ENCODE data around the gene MARCHF10.

DNA sequence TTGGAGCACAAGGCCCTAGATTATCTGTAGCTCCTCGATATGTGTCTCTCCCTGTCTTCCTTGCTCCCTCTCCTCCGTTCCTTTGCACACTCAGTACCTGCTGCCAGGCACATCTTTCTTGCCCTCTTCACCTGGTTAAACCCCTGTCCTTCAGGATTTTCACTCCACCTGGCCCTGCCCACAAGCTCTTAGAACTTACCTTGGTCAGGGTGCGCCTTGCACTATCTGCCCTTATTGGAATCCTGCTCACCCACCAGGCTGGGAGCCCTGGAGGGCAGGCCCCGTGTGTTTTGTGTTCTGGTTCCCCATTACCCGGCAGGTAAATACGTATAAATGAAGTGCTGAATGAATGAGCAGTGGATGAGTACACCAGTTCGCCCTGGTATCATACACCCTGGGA lies 54.6 kb downstream of the MARCHF10 start:
- TF ChIP-seq, protein P1, sequence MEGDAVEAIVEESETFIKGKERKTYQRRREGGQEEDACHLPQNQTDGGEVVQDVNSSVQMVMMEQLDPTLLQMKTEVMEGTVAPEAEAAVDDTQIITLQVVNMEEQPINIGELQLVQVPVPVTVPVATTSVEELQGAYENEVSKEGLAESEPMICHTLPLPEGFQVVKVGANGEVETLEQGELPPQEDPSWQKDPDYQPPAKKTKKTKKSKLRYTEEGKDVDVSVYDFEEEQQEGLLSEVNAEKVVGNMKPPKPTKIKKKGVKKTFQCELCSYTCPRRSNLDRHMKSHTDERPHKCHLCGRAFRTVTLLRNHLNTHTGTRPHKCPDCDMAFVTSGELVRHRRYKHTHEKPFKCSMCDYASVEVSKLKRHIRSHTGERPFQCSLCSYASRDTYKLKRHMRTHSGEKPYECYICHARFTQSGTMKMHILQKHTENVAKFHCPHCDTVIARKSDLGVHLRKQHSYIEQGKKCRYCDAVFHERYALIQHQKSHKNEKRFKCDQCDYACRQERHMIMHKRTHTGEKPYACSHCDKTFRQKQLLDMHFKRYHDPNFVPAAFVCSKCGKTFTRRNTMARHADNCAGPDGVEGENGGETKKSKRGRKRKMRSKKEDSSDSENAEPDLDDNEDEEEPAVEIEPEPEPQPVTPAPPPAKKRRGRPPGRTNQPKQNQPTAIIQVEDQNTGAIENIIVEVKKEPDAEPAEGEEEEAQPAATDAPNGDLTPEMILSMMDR (IDR thresholded peaks at IDR 0.05): no peak
- TF ChIP-seq POLR2AphosphoS5 (IDR thresholded peaks at IDR 0.05) (no peak), POLR2A (IDR thresholded peaks at IDR 0.05; ENCODE audit: low read depth) (no peak)
